Kidney epithelial cell (primary cell): ENCODE results near the gene MRRF. TPM values are rescaled to one million over a fixed set of nuclear protein-coding genes. Genes with fewer than 3 reads are reported as not detected.

Experiments
- DNase-seq: peaks from one replicate; pipeline ENCODE4 v3.0.0-alpha.2; 2010; ENCODE audit warnings: low read depth
- H3K27me3 ChIP-seq: 2 replicates; pipeline ENCODE4 v1.6.0; 2011; ENCODE audit warnings: low read length; ENCODE audit not compliant: control insufficient read depth, insufficient read depth
- H3K36me3 ChIP-seq: 2 replicates; pipeline ENCODE4 v1.5.1; 2011; ENCODE audit warnings: low read length; ENCODE audit not compliant: control insufficient read depth, insufficient read depth
- H3K4me3 ChIP-seq: 2 replicates; pipeline ENCODE4 v1.5.1; 2011; ENCODE audit warnings: low read depth, mild to moderate bottlenecking, control low read depth, low read length
- CTCF ChIP-seq: IDR thresholded peaks from 2 replicates; pipeline ENCODE4 v1.5.1; 2011; ENCODE audit warnings: mild to moderate bottlenecking, moderate library complexity, low read length, control low read depth, inconsistent platforms; ENCODE audit not compliant: insufficient read depth, poor library complexity, severe bottlenecking
- total RNA-seq: library from RNA; depleted of rRNA; stranded (reverse); fragments of >200 nt; gene quantifications from 2 replicates; pipeline ENCODE4 v1.2.3, GENCODE V29; 2015

MRRF gene
- total RNA-seq, 1 donor from 2014 or later: 46.2 TPM

DNA sequence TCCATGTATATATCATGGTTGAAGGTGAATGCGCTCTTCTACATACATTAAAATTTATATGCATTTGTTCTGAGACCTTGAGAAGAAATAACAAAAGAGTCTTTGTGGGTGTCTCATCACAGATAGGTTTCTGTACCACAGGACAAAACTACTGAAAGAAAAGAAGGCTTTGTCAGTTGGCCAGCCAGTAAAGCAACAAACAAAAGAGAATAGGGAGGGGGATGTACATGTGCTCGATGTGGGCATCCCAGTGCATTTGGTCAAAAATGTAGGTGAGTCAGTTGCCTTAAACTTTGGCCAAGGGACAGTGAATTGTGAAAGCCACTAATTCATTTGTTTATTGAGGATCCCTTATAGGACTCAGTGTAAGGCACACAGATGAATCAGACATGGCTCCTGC, 13.3 kb upstream of the MRRF start:
- Histone ChIP-seq H3K4me3 (no peak overlapping the region), H3K27me3 (no peaks in the 10 kb centered on the region), H3K36me3 (no peaks in the 10 kb centered on the region)
- TF ChIP-seq CTCF: no peak
- no peak for DNase-seq

GRCh38 chr9:122252796-122253195, 11.9 kb upstream of the MRRF start:
- no peak for DNase-seq
- TF ChIP-seq CTCF: no peak
- Histone ChIP-seq H3K27me3 (no peaks in the 10 kb centered on the region), H3K36me3 (no peaks in the 10 kb centered on the region), H3K4me3 (no peak overlapping the region)

- H3K4me3 ChIP-seq: no peak overlapping the region
- no peak for TF ChIP-seq CTCF
- H3K36me3 ChIP-seq: no peaks in the 10 kb centered on the region
- no peaks in the 10 kb centered on the region for H3K27me3 ChIP-seq
- no peak for DNase-seq
Observed at GRCh38 chr9:122254761-122255160, 9.9 kb upstream of the MRRF start.

GRCh38 chr9:122256206-122256605, 8.5 kb upstream of the MRRF start:
- no peak for TF ChIP-seq CTCF
- Histone ChIP-seq H3K4me3 (no peak overlapping the region), H3K27me3 (no peaks in the 10 kb centered on the region), H3K36me3 (no peaks in the 10 kb centered on the region)
- no peak for DNase-seq

DNA sequence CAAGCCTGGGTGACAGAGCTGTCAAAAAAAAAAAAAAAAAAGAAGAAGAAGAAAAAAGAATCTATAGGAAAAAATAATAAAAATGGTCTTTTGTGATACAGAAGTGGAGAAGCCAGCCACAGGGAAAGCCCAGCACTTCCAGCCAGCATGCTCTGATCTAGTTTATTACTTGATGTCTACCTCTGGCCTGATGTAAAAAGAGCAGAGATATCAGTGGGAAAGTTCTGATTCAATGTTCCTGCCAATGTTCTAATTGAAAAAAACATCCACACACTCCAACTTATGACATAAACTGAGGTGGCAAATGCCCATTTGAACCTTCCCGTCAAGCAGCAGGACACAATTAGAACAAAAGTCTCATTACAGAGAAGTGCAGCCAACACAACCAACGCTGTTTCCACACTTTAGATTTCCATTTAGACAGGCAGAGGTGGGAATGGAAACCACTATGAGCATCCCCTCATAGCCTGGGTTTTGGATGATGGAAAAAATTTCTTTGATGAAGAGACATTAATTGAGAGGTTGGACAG, 5.7 kb upstream of the MRRF start:
- DNase-seq: no peak
- Histone ChIP-seq H3K27me3 (no peaks in the 10 kb centered on the region), H3K4me3 (no peak overlapping the region), H3K36me3 (no peaks in the 10 kb centered on the region)
- TF ChIP-seq CTCF: no peak

GRCh38 chr9:122261469-122261881, 3.2 kb upstream of the MRRF start:
- no peak for DNase-seq
- Histone ChIP-seq H3K27me3 (no peaks in the 10 kb centered on the region), H3K4me3 (no peak overlapping the region), H3K36me3 (no peaks in the 10 kb centered on the region)
- TF ChIP-seq CTCF: no peak
